H7 (cell line): ENCODE data around the gene STK11IP. TPM values are rescaled to one million over a fixed set of nuclear protein-coding genes. Genes with fewer than 3 reads are reported as not detected.

ENCODE experiments used
- DNase-seq: peaks from one replicate; pipeline ENCODE4 v3.0.0; 2012
- H3K27me3 ChIP-seq: 2 replicates; pipeline ENCODE4 v1.6.0; 2011; ENCODE audit warnings: mild to moderate bottlenecking, low read length; ENCODE audit not compliant: control insufficient read depth, insufficient read depth
- H3K36me3 ChIP-seq: replicated peaks from 2 replicates; pipeline ENCODE4 v1.5.1; 2011; ENCODE audit warnings: low read length; ENCODE audit not compliant: control insufficient read depth, insufficient read depth
- H3K4me3 ChIP-seq: 2 replicates; pipeline ENCODE4 v1.5.1; 2011; ENCODE audit warnings: low read depth, mild to moderate bottlenecking, control low read depth, low read length, moderate library complexity; ENCODE audit not compliant: insufficient read depth
- total RNA-seq: library from RNA; depleted of rRNA; stranded (reverse); fragments of >200 nt; shearing (Covaris generic); gene quantifications from 2 replicates; pipeline ENCODE4 v1.2.3, GENCODE V29; 2014

The STK11IP gene
- total RNA-seq, 1 experiment from 2014 or later, result 26.6 TPM

DNA sequence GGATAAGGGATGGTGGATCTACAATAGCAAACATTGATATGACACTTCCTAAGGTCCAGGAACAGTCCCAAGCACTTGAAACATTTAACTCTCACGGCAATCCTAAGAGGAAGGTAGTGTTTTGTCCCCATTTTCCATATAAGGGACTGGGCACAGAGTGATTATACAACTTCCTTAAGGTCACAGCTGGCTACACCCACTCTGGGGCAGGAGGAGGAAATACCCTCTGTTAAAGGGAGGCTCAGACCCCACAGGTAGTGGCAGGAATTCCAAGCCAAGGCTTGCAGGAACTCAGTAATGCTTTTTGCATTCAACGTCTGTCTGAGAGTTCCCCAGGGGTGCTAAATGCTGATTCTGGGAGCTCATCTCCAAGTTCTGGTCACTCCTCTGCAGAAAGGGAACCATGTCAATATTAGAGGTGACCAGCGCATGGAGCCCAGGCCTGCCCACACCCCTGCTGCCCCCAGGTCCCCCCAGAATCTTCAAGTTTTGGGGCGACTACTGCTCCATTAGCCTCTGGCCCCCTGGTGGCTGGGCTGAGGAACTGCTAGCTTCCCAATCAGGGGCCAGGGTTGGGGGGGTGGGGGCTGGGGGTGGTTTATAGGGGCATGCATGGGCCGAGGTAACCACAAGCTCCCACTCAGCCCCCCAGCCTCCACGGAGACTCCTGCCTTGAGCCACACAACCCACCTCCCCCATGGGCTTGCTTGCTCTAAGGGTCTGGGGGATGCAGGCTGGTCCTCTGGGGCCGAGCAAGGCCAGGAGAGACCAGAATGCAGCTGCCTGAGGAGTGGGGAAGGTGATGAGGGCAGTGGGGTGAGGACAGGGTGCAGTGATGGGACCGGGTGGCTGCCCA lies 37.4 kb upstream of the STK11IP start:
- no peaks in the 10 kb centered on the region for H3K27me3 ChIP-seq
- peaks cover 10% of the 10 kb centered on the region for H3K36me3 ChIP-seq
- H3K4me3 ChIP-seq, result no peak overlapping the region
- peak; percentile 93 for DNase-seq

DNA sequence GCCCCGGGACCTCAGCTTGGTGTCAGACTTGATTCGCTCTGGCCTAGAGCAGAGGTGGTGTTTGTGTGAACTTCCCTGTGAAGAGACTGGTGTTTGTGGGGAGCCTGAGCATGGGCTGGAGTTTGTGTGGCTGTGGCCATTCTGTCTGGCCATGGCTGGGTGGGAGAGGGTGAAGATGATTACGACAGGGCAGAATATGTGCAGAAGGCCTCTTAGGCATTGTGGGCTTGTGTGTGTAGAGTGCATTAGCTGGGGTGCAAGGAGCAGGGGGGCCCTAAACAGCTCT lies 36.8 kb upstream of the STK11IP start:
- no peak for DNase-seq
- Histone ChIP-seq H3K36me3 (peaks cover 10% of the 10 kb centered on the region), H3K27me3 (no peaks in the 10 kb centered on the region)

DNA sequence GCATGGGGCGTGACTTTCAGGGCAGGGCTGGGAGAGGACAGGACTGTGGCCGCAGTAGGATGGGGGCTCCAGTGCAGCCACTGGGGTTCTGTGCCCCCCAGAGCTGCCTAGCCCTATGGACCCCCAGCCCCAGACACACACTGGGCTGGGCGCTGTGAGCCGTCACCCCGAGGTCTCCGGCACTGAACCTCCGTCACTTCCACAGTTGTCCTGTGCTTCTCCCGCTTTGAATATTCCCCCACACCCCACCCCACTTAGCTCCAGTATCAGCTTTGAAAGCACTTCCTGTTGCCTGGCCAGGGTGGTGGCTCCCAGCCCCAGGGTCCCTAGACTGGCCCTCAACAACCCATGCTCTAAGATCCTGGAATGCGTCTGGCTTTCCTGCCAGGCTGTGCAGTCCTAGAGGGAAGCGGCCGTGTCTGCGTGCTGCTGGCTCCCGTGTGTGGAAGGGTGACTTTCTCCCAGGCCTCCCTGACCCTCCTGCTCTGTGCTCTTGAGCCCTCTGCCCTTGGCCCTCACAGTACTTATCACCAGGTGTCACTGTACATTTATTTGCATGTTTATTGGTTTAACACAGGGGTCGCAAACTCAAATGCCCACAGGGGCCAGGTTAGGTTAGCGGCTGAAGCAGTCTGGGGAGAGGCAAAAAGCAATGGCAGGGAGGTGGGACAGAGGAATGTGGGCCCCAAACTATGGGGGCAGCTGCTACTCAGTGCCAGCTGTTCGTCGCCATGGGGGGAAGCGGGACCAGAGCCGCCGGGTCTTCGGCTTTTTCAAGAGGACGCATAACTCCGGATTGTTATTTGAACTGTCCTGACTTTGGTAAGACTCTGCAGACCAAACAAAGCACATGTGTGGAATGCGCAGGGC lies 36.2 kb upstream of the STK11IP start:
- no peak overlapping the region for H3K4me3 ChIP-seq
- DNase-seq, result no peak
- H3K27me3 ChIP-seq, result no peaks in the 10 kb centered on the region
- peaks cover 9% of the 10 kb centered on the region for H3K36me3 ChIP-seq

More for the DNA sequence above, 36.8 kb upstream of the STK11IP start:
- no peak overlapping the region for H3K4me3 ChIP-seq

DNA sequence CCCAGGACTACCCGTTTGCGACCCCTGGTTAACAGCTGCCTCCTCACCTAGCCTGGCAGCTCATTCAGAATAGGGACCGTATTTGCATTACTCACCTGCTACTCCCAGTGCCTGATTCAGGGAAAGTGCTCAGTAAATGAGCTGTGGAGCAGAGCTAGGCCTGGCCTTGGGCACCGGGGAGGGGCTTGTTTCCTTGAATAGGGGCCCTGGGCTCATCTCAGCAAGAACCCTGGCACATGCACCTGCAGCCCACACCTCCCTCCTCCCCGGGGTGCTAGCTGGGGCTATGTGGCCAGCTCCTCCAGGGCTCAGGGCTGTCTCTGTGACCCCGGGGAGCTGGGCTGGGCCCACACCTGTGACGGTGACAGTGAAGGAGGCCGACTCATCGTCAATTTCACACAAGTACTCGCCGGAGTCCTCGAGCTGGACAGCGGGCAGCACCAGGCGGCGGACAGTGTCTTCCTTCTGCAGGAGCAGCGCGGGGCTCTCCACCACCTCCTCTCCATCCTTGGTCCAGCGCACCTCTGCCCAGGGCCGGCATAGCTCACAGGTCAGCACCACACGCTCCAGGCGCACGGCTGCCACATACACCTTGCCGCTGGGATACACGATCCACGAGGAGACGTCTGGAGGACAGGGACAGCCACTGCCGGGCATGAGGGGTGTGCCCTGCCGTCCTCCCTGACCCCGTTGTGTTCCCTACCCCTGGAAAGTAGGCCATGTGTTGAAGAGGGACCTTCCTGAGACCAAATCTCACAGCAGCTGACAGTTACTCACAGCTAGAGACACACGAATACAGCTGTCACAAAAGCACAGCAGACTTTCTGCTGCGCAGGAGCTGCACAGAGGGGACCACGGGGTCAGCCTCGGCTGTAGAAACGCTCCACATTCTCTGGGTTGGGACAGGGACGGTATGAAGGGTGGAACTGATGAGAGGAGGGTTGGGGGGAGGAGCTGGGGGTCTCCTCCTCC lies 35.3 kb upstream of the STK11IP start:
- Histone ChIP-seq H3K36me3 (peaks cover 10% of the 10 kb centered on the region), H3K27me3 (no peaks in the 10 kb centered on the region), H3K4me3 (no peak overlapping the region)
- no peak for DNase-seq

DNA sequence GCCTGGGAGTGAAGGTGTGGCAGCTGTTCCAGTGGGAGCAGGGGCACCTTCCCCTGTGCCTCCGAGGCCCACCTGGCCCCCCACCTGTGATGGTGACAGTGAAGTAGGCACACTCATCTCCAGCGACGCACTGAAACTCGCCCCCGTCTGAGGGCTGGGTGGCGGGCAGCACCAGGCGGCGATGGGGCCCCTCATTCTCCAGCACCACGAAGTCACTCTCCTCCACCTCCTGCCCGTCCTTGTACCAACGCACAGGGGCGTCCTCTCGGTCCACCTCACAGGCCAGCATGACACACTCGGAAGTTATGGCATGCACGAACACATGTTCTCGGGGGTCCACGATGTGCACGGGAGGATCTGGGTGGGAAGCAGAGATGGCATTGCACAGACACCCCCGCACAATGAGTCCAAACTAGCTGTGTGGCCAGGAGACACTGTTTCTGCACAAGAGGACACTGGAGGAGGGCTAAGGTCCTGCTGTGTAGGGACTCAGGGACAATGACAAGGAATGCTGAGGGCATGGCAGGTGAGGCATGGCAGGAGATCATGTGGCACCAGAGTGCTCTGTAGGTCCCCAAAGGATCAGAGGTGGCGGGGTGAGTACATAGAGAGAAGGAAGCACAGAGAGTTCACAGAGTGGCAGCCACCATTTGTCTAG lies 34.3 kb upstream of the STK11IP start:
- H3K27me3 ChIP-seq, result no peaks in the 10 kb centered on the region
- no peak overlapping the region for H3K4me3 ChIP-seq
- no peak for DNase-seq
- H3K36me3 ChIP-seq, result peaks cover 10% of the 10 kb centered on the region

DNA sequence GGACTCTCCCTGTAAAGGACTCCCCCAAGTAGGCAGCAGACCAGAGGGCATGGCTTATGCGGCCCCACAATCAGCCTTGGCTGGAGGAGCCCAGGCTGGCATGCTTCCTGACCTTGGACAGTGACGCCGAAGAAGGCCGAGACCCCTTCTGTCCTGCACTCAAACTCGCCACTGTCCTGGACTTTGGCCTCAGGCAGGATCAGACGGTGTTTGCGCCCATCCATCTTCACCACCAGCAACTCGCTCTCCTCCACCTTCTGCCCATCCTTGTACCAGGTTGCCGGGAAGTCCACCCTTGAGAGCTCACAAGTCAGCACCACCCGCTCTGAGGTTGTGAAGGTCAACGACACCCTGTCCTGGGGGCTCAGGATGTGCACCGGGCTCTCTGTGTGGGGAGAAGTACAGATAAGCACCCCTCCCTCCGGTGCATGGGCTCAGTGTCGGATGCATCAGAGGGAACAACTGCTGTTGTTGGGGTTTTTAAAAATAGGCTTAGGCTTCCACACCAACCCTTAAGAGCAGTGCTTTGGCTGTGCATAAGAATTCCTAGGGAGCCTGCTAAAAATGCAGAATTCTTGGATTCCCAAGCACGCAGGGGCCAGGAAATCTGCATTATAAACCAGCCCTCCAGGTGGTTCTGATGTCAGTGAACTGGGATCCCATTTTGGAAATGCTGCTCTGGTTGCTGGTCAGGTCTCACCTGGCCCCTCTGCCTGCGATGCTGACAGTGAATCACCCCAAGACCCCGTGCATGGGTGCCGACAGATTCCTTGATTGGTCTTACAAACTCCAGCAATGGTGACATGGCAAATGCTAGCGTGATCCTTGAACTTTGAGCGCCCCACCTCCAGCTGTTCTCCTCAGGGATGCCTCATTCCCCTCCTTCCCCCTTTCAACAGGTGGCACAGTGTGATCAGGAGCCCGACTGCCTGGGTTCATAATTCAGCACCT lies 32.3 kb upstream of the STK11IP start:
- no peak overlapping the region; the same call in 1 of the 2 replicates for H3K4me3 ChIP-seq
- peak; percentile 88 for DNase-seq
- peaks cover 10% of the 10 kb centered on the region for H3K36me3 ChIP-seq
- no peaks in the 10 kb centered on the region for H3K27me3 ChIP-seq

DNA sequence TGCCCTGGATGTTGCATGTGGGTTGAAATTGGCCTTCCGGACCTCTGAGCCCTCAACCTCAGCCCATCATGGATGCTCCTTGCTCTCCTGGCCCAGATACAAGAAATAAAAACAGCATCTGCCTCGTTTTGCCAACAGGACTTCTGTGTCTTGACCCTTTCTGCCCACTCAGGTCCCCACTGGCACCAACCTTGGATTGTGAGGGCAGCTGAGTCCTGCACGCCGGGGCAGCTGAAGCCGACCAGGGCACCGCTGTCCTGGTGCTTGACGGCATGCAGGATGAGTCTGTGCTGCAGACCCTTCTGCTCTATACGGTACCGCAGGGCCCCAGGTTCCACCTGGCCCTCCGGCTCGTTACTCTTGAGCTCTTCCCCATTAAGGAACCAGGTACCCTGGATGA lies 31.0 kb upstream of the STK11IP start:
- DNase-seq, result no peak
- Histone ChIP-seq H3K27me3 (no peaks in the 10 kb centered on the region), H3K4me3 (no peak overlapping the region), H3K36me3 (peaks cover 10% of the 10 kb centered on the region)

DNA sequence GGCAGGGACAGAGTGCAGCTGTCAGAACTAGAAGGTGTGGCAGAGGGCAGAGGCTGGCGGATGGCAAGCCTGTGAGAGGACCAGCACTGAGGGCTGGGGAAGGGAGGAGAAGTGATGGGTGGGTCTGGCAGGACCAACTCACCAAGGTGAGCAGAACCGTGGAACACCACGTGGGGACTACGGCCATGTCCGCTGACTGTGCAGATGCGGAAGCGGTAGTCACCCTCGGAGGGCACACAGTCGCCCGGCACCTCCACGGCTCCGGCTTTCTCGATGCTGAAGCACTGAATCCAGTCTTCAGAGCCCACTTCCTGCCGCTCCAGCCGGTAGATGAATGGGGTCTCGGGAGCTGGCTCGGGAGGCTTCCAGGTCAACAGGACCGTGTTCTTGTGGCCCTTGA lies 30.5 kb upstream of the STK11IP start:
- H3K27me3 ChIP-seq, result no peaks in the 10 kb centered on the region
- peak; percentile 39 for DNase-seq
- peaks cover 10% of the 10 kb centered on the region for H3K36me3 ChIP-seq

DNA sequence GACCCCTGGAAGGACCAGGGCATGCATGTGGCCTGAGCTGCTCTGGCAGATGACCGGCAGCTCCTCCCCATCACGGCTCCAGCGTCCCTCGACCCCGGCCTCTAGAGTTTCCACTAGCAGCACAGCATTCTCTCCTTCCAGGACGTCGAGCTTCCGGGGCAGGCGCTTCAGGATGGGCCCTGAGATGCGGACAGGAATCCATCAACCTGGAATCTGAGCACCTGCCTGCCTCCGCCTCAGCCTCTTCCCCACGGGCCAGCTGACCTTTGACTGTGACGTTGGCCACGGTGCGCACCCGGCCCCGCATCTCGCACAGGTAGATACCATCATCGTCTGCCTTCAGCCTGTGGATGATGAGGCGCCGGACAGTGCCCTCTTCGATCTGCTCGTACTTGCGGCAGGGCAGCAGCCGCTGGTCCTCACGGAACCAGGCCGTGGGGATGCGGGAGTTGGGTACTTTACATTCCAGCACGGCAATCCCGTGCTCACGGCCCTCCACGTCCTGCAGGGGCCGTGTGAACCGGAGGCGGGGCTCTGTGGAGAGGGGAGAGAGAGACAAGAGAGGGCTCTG lies 29.8 kb upstream of the STK11IP start:
- Histone ChIP-seq H3K36me3 (peaks cover 10% of the 10 kb centered on the region), H3K4me3 (no peak overlapping the region), H3K27me3 (no peaks in the 10 kb centered on the region)
- DNase-seq, result peak; percentile 56

More for the DNA sequence above, 30.5 kb upstream of the STK11IP start:
- no peak overlapping the region for H3K4me3 ChIP-seq

DNA sequence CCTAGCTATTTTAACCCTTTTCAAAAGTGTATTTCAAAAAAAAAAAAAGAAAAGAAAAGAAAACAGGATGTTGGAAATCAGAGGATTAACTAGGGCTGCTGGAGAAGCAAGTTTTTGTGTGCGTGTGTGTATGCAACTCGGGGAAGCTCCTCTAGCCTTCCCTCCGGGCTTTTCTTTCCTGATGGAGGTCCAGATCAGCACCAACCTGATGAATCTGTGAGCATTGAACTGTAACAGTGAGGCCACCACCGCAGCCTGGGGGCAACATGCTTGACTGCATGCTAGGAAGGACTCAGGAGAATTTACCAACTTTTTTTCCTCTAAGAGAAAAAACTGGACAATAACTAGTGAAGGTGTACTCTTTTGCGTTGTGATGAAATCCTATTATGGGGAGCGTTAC lies 28.6 kb upstream of the STK11IP start:
- no peak overlapping the region for H3K4me3 ChIP-seq
- peaks cover 3% of the 10 kb centered on the region for H3K36me3 ChIP-seq
- no peaks in the 10 kb centered on the region for H3K27me3 ChIP-seq
- peak; percentile 29 for DNase-seq

DNA sequence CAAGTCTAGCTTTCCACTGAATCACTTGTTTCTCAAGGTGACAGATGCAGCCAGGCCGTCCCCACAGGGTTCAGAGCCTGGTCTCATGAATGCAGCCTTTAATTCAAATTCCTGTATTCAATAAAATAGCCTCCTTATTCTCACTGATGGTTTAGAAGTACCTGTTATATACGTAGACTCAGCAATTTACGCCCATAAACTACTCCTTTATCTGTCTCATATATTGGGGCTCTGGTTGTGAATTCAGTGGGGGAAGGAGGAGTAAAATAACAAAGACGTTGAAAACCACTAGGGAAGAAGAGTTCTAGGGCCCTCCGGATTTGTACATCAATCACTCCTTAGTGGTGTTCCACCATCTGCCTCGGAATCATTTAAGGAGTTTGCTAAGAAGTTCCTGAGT lies 28.0 kb upstream of the STK11IP start:
- DNase-seq, result peak; percentile 28
- Histone ChIP-seq H3K27me3 (no peaks in the 10 kb centered on the region), H3K36me3 (peaks cover 1% of the 10 kb centered on the region), H3K4me3 (no peak overlapping the region; the same call in 1 of the 2 replicates)

DNA sequence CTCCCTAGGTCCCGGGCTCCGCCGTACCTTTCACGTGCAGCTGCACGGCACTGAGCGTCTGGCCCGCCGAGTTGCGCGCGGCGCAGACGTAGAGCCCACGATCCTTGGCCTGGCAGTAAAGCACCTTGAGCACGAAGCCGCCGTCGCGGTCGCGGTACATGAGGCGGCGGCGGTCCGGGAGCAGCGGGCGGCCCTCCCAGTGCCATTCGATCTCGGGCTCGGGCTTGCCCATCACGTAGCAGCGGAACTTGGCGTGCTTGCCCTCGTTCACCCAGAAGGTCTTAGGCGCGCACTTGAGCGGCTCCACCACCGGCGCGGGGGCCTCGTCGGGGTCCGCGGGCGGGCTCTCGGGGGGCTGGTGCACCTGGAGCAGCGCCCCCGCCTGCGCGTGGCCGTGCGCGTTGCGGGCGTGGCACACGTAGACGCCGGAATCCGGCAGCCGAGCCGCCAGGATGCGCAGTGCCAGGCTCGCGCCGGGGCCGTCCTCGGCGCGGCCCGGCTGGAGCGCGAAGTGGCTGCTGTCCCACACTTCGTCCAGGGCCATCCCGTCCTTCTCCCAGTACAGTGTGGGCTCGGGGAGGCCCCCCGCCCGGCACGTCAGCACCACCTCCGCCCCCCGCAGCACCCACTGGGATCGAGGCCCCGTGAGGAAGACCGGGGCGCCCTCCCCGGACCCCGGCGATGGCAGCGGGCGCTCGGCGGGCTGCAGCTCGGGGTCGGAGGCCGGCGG lies 27.3 kb upstream of the STK11IP start:
- H3K4me3 ChIP-seq, result peak overlapping the region; percentile 74
- no peaks in the 10 kb centered on the region for H3K27me3 ChIP-seq
- H3K36me3 ChIP-seq, result peaks cover 1% of the 10 kb centered on the region
- DNase-seq, result peak; percentile 88
